GM21619 (cell line): ENCODE results near the gene MFSD6.
"Not testable (repeated sequence)": the region's sequence is repeated elsewhere in the genome, so short reads cannot be mapped to it uniquely, and the experiment has no call there.

Source experiments
- ATAC-seq: cut with Tn5 transposase; IDR thresholded peaks from one replicate; pipeline ENCODE4 v1.9.1; 2021; ENCODE audit not compliant: unreplicated experiment

MFSD6 gene

GRCh38 chr2:190405070-190405469 is 3.1 kb upstream of the MFSD6 start:
- ATAC-seq: no peak

GRCh38 chr2:190405995-190406394 is 2.2 kb upstream of the MFSD6 start:
- ATAC-seq: no peak

DNA sequence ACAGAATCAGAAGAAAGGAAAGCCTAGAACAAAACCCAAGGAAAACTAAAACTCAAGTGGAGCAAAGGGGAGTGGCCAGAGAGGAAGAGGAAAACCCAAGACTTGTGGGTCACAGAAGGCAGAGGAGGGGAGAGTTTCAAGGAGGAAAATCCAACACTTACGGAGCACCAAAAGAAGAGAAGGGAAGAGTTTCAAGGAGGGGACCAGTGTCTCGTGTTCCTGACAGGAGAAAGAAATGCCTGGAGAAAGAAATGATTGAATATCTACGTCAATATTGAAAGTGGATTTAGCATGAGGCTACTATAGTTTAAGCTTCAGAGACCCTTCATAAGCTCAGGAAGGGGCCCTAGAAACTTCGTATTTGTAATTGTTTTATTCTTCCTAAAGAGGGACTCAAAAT is 1.4 kb upstream of the MFSD6 start:
- no peak for ATAC-seq

- no peak for ATAC-seq
Measured at GRCh38 chr2:190407246-190407661, 901 bp upstream of the MFSD6 start.

GRCh38 chr2:190408538-190409271 is 550 bp downstream of the MFSD6 start:
- ATAC-seq: peak; percentile 59

GRCh38 chr2:190409616-190410015 is 1.5 kb downstream of the MFSD6 start:
- ATAC-seq: no peak

DNA sequence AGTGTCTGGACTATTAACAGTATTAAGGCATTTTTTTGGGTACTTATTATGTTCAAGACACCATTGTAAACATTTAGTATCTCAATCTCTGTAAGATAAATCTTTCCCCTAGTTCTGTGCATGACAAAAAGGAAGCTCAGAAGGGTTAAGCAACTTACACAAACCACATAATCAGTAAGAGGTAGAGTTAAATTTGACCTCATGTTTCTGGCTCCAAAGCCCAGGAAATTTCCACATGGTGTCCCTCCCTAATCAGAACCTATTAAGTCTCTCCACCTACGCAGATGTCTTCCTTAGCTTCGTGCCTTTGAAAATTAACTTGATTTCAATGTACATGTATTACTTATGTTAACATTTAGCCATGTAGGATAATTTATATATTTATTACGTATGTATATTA is 2.0 kb downstream of the MFSD6 start:
- ATAC-seq: no peak

GRCh38 chr2:190412966-190413365 is 4.8 kb downstream of the MFSD6 start:
- ATAC-seq: no peak

GRCh38 chr2:190413421-190413820 is 5.3 kb downstream of the MFSD6 start:
- no peak for ATAC-seq

DNA sequence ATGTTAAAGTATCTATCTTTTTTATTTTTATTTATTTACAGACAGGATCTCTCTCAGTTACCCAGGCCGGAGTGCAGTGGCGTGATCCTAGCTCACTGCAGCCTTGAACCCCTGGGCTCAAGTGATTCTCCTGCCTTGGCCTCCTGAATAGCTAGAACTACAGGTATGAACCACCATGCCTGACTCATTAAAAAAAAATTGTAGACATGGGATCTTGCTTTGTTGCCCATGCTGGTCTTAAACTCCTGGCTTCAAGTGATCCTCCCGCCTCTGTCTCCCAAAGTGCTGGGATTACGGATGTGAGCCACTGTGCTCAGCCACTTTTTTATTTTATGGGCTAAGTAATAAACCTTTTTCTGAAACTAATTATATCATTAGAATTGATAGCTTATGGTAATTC is 7.1 kb downstream of the MFSD6 start:
- no peak for ATAC-seq

DNA sequence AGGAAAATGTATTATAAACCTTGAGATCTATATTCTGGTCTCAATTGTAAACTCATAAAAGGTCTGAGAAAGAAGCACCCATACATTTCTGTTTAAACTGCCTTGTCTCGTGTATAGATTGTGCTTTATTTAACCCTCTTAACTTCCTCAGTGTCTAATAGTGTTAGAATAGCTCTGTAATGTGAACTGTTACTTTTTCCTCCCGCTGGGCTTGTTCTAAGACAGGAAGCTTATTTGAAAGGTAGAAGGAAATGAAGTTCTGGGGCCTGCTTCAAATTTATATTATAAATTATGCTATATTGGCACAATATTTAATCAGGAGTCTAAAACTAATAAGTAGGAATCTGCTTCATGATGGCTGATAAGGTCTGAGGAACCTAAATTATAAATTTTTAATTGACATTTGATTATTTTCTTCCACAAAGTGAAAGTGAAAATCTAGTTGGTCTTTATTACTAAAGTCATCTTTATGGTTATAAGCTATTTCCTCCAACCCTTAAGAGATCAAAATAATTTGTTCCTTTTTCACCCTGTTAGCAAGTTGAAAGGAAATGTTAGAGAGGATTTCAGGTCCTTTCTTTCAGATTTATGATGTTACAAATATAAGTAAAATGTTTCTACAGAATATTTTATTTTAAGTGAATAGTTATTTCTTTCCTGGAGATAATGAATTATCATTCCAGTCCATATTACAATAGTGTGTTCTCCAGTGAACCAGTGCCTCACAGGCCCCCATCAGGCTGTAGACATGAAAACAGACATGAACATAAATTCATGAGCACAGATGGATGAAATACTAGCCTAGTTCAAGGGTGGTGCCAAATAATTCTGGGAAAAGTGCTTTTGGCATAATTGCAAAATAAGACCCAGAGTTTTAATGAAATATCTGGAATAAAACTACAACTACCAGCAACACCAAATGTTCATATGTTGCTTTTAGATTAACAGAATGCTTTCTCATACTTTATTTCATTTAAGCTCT is 7.9 kb downstream of the MFSD6 start:
- no peak for ATAC-seq

DNA sequence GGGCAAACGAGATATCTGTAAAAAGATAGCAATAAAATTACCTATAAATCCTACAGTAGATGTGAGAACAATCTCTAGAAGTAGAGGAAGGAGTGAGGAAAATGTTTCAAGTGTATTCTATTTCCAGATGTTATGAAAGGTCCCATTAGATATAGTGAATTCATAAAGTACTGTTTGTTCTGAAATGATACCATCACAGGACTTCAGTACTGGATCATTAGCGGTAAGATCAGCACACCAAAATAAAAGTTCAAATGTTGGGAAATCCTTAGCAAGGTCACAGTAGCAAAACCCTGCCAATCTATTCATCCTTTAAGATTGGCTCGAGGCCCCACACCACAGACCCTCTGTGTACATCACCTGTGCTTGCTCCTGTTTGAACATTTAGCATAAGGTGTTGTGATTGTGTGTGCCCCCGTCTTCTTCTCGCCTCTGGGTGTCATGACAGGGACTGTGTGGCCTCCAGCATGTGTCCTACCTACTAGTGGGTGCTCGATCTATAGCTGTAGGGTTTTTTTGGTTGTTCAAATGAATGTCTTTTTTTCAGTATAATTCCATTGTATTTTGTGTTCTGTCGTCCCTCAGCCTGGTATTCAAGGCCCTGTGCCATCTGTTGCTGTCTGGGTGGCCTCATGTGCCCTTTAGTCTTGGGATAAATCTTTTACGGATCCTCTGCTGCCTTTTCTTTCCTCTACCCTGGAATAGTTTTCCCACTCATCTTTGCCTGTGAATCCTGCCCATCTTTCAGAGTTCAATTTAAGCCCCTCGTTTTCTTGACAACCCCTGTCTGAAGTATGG is 9.1 kb downstream of the MFSD6 start:
- ATAC-seq: no peak

DNA sequence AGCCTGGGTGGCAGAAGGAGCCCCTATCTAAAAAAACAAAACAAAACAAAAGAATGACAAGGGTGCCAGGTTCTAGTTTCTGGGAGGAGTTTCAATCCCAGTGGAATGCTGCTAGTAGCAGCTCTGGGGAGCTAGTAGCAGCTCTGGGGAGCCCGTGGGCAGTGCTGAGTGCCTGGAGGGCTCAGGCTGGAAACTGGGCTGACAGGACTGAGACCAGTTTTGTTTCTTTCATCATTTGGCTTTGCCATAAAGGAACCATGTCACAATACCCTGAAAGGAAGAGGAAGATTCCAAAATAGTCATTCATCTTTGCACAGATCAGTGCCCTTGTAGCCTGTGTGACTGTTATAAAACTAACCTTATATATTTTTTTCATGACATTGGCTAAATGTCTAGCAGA is 10.6 kb downstream of the MFSD6 start:
- ATAC-seq: no peak

DNA sequence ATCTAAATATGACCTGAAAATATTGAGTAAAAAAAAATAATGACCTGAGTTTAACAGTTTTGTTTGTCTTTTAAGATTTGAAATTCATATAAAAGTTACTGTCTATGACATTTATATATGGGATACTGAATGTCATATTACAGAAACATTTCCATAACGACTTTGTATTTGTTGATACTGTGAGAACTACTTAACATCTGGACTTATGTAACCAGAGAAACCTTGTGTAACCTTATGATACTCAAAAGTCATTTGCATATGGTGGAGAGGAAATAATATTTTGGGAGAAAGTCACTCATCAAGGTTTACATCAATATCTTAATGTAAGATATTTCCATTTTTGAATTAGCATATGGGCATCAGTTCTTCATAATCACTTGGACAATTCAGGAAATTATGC is 12.6 kb downstream of the MFSD6 start:
- no peak for ATAC-seq

DNA sequence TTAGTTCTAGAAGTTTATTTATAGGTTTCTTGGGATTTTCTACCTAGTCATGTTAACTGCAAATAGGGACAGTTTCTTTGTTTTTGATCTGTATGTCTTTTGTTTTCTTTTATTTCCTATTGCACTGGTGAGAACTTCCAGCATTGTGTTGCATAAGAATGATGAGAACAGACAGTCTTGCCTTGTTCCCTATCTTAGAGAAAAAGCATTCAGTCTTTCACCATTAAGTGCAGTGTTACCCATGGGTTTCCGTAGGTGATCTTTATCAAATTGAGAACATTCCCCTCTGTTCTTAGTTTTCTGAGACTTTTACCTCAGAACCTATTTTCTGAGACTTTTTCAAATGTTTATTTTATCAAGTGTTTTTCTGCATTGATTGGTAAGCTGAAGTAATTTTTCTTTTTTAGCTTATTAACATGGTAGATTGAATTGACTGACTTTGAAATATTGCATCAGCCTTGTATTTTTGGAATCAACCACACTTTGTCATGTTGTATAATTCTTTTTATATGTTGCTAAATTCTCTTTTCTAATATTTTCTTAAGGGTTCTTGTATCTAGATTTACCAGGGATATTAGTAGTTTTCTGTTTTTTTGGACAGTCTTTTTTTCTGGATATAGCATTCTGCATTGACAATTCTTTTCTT is 17.2 kb downstream of the MFSD6 start:
- no peak for ATAC-seq

DNA sequence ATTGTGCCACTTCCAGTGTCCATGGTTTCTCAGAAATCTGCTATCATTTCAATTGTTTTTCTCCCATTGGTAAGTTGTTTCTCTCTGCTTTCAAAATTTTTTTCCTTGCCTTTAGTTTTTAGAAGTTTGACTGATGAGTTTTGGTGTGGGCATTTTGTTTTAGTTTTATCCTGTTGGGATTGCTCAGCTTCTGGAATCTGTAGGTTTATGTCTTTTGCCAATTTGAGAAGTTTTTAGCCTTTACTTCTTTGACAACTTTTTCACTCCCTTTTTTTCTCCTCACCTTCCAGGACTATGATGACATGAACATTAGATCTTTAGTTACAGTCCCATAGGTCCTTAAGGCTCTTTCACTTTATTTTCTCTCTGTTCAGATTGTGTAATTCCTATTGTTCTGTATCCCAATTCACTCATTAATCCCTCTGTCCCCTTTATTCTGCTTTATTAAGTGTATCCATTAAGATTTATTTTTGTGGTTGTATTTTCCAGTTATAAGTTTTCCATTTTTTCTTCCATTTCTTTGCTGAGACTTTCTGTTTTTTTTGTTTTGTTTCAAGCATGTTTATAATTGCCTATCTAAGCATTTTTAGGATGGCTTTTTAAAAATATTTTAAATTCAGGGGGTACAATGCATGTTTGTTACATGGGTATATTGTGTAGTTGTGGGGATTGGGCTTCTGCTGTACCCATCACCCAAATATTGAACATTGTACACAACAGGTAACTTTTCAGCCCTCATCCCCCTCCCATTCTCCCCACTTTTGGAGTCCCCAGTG is 17.9 kb downstream of the MFSD6 start:
- ATAC-seq: no peak

DNA sequence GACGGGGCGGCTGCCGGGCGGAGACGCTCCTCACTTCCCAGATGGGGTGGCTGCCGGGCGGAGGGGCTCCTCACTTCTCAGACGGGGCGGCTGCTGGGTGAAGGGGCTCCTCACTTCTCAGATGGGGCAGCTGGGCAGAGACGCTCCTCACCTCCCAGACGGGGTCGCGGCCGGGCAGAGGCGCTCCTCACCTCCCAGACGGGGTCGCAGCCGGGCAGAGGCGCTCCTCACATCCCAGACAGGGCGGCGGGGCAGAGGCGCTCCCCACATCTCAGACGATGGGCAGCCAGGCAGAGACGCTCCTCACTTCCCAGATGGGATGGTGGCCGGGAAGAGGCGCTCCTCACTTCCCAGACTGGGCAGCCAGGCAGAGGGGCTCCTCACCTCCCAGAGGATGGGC is 22.7 kb downstream of the MFSD6 start:
- not testable (repeated sequence) for ATAC-seq

DNA sequence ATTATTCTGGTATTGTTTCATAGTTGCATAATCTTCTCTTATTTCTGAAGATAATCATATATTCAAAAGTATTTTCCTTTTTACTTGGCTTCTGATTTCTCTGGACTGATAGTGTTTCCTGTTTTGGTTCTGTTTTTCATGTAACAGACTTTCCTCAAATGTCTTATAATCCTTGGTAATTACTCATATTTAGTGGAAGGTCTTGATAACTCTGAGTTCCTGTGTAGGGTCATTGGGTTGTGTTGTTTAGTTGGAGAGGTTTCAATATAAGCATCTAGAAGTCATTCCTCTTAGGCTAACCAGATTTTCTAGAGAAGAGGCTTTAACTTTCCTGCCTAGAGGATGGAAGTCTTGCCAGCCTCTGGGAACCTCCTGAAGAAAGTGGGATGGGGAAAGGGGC is 23.8 kb downstream of the MFSD6 start:
- no peak for ATAC-seq

DNA sequence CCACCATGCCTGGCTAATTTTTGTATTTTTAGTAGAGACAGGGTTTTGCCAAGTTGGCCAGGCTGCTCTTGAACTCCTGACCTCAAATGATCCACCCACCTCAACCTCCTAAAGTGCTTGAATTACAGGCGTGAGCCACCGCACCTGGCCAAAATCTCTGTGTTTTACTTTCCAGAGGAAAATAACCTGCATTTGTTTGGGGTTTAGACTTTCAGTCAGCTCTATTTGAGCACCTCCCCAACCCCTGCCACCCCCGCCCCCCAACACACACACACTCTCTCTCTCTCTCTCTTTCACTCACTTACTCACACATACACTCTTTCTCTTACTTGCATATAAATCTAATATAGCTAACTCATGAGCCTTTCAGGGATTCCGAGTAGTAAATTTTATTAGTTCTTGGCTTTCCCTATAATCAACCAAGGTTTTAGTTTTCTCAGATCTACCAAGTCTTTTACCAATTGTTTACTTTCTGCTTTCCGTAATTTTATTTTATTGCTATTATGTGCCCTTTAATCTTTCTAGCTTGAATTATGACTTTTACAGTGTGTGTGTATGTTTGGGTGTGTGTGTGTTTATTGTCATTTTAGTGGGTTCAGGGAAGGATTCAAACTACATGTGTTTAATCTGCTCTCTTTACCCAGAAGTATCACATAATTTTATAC is 24.5 kb downstream of the MFSD6 start:
- ATAC-seq: no peak
